HepG2 (cell line): Measurements from ENCODE around the gene ZNF628. TPM values are rescaled to one million over a fixed set of nuclear protein-coding genes. Genes with fewer than 3 reads are reported as not detected.

Source experiments
- SIN3B ChIP-seq: fragments of 150-350 bp; IDR thresholded peaks from 2 replicates; pipeline ENCODE4 v1.6.1; 2014; ENCODE audit warnings: low read length
- ZBTB25 ChIP-seq: IDR thresholded peaks from 2 replicates; pipeline ENCODE4 v1.6.1; 2018; ENCODE audit warnings: missing genetic modification reagents
- ZNF276 ChIP-seq: sonication (generic); formaldehyde crosslinking; IDR thresholded peaks from 2 replicates; pipeline ENCODE4 v1.4.0; 2020; ENCODE audit warnings: mild to moderate bottlenecking, low read depth, missing genetic modification reagents
- ZNF318 ChIP-seq: sonication (generic); formaldehyde crosslinking; IDR thresholded peaks from 2 replicates; pipeline ENCODE4 v1.4.0; 2020; ENCODE audit warnings: mild to moderate bottlenecking, missing genetic modification reagents
- ZNF687 ChIP-seq: sonication (generic); formaldehyde crosslinking; IDR thresholded peaks from 2 replicates; pipeline ENCODE4 v1.5.1; 2020; ENCODE audit warnings: mild to moderate bottlenecking, missing genetic modification reagents, moderate library complexity
- ZUFSP ChIP-seq: sonication (generic); formaldehyde crosslinking; IDR thresholded peaks from 2 replicates; pipeline ENCODE4 v1.9.0; 2021; ENCODE audit warnings: missing genetic modification reagents, mild to moderate bottlenecking, borderline replicate concordance
- polyA plus RNA-seq, 8 experiments: library from polyadenylated mRNA; depleted of rRNA in 3 of 8; stranded (reverse) in 7 of 8; unstranded in 1 of 8; fragments of >200 nt; fragmentation: Illumina TruSeq in 4 of 8; extraction: Trizol in 4 of 8; gene quantifications; 2 replicates each; pipeline versions ENCODE4 v1.2.1 to v1.2.3, GENCODE V29; 2011 to 2016; ENCODE audit warnings: low read depth in 4 of 8, missing spikeins in 1 of 8, mixed read lengths in 1 of 8; ENCODE audit not compliant: insufficient read depth in 1 of 8
- total RNA-seq, 5 experiments: library from RNA; depleted of rRNA; stranded (reverse); fragments of >200 nt; fragmentation: Illumina TruSeq; extraction: Trizol; gene quantifications; 2 replicates each; pipeline ENCODE4 v1.2.3, GENCODE V29; 2016; ENCODE audit warnings: low read depth in 1 of 5

Gene ZNF628
- total and polyA plus RNA-seq, 2 of the 13 experiments (the other 11 are each of a cell fraction or from before 2014, with no cell fraction given): 0.54 to 1.2 TPM

GRCh38 chr19:55461259-55461973 is 15.0 kb upstream of the ZNF628 start, which contains the start of gene ISOC2 (continued):
- TF ChIP-seq ZUFSP (CRISPR knock-in tag) (no peak), ZNF687 (CRISPR knock-in tag) (peak; percentile 85), SIN3B (no peak), ZNF276 (0 out of 2 replicates have a peak, but pooled peaks have one; percentile 47), ZNF318 (peak; percentile 63; the same call in 1 of the 2 replicates), ZBTB25 (CRISPR knock-in tag) (0 out of 2 replicates have a peak, but pooled peaks have one; percentile 42)
